Measurements from ENCODE around the gene N4BP3. TPM values are rescaled to one million over a fixed set of nuclear protein-coding genes. Genes with fewer than 3 reads are reported as not detected.

Gene N4BP3
- total RNA-seq, 1 donor from 2014 or later: 5.2 TPM

DNA sequence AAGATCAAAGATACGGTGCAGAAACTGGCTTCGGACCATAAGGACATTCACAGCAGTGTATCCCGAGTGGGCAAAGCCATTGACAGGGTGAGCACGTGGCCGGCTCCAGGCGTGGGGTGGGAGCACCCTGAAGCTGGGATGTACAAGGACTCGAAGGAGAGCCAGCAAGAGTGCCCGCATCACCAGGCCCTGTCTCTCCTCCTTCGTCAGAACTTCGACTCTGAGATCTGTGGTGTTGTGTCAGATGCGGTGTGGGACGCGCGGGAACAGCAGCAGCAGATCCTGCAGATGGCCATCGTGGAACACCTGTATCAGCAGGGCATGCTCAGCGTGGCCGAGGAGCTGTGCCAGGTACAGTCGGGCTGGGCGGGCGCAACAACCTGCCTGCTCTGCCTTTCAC is 29.3 kb downstream of the N4BP3 start:
- ATAC-seq: no peak
- H3K27me3 ChIP-seq: no peaks in the 10 kb centered on the region
- H3K9me3 ChIP-seq: no peaks in the 10 kb centered on the region
- no peak overlapping the region for H3K27ac ChIP-seq
- TF ChIP-seq, protein P1, sequence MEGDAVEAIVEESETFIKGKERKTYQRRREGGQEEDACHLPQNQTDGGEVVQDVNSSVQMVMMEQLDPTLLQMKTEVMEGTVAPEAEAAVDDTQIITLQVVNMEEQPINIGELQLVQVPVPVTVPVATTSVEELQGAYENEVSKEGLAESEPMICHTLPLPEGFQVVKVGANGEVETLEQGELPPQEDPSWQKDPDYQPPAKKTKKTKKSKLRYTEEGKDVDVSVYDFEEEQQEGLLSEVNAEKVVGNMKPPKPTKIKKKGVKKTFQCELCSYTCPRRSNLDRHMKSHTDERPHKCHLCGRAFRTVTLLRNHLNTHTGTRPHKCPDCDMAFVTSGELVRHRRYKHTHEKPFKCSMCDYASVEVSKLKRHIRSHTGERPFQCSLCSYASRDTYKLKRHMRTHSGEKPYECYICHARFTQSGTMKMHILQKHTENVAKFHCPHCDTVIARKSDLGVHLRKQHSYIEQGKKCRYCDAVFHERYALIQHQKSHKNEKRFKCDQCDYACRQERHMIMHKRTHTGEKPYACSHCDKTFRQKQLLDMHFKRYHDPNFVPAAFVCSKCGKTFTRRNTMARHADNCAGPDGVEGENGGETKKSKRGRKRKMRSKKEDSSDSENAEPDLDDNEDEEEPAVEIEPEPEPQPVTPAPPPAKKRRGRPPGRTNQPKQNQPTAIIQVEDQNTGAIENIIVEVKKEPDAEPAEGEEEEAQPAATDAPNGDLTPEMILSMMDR (IDR thresholded peaks at IDR 0.05): no peak
- H3K36me3 ChIP-seq: peaks cover 86% of the 10 kb centered on the region
- intact Hi-C loops (cut with DNase I): no loop called here
- no peak overlapping the region for H3K4me3 ChIP-seq
- H3K4me1 ChIP-seq: no peaks in the 10 kb centered on the region
- no peak for DNase-seq

DNA sequence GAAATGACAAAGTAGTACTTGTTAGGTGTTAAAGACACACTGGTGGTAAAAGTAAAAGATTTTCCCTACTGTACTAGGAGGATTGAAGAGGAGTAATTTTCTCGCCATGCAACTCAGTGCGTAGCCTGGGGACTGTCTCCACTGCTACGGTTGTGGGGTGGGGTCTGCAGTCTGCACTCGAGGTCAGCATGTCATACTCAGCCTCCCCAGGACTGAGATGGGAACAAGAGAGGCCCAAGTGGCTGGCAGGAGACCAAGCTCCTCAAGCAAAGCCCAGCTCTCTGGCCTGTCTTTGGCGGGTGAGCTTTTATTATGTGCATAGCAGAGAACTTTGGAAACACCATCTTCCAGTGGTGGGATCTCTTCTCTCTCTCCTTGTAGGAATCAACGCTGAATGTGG is 29.9 kb downstream of the N4BP3 start:
- H3K4me1 ChIP-seq: no peaks in the 10 kb centered on the region
- H3K4me3 ChIP-seq: no peak overlapping the region
- intact Hi-C loops (cut with DNase I): no loop called here
- ATAC-seq: no peak
- no peak for DNase-seq
- no peaks in the 10 kb centered on the region for H3K9me3 ChIP-seq
- peaks cover 86% of the 10 kb centered on the region for H3K36me3 ChIP-seq
- no peak overlapping the region for H3K27ac ChIP-seq
- no peaks in the 10 kb centered on the region for H3K27me3 ChIP-seq
- TF ChIP-seq, protein P1 (IDR thresholded peaks at IDR 0.05): no peak

- Histone ChIP-seq H3K36me3 (peaks cover 92% of the 10 kb centered on the region), H3K27ac (no peak overlapping the region), H3K4me3 (no peak overlapping the region), H3K27me3 (no peaks in the 10 kb centered on the region), H3K4me1 (no peaks in the 10 kb centered on the region), H3K9me3 (no peaks in the 10 kb centered on the region)
- DNase-seq: no peak
- ATAC-seq: peak; percentile 60
- TF ChIP-seq, protein P1 (IDR thresholded peaks at IDR 0.05): no peak
- intact Hi-C loops (cut with DNase I): no loop called here
Observed at GRCh38 chr5:178143901-178144300, 30.6 kb downstream of the N4BP3 start.

DNA sequence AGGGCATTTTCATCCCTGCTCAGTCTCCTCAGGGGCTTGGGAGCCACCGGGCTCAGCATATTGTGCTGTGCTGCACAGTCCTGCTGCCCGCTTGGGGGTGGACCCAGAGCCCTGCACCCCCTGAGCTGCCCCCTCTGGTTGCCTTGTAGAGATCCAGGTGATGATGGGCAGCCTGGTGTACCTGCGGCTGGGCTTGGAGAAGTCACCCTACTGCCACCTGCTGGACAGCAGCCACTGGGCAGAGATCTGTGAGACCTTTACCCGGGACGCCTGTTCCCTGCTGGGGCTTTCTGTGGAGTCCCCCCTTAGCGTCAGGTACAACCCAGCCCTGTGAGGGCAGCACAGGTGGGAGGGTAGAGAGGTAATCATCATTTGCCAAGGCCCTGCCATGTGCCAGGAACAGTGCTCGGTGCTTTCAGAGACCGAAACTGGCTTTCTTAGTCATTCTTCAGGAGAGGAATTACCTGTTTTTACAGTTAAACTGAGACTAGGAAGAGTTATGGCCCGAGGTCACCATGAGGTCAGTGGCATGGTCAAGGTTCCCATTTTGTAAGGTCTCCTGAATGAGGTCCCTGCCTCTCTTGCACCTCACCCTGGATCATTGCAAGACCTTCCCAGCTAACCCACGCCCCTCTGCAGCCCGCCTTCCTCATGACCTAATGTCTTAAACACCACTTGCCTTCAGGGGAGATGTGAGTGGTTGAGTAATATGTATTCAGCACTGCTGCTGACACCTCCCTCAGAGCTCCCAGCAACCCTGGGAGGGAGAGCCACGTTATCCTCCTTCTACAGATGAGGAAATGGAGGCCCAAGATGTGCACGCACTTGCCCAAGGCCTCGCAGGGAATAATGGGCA is 32.9 kb downstream of the N4BP3 start:
- H3K27me3 ChIP-seq: no peaks in the 10 kb centered on the region
- DNase-seq (peak; percentile 81), ATAC-seq (peak; percentile 78)
- H3K4me1 ChIP-seq: no peaks in the 10 kb centered on the region
- H3K36me3 ChIP-seq: peaks cover 97% of the 10 kb centered on the region
- H3K9me3 ChIP-seq: no peaks in the 10 kb centered on the region
- intact Hi-C loops (cut with DNase I): no loop called here
- H3K27ac ChIP-seq: no peak overlapping the region
- H3K4me3 ChIP-seq: no peak overlapping the region
- TF ChIP-seq, protein P1 (IDR thresholded peaks at IDR 0.05): peak; percentile 65

- DNase-seq: no peak
- H3K27me3 ChIP-seq: no peaks in the 10 kb centered on the region
- peaks cover 85% of the 10 kb centered on the region for H3K36me3 ChIP-seq
- H3K4me3 ChIP-seq: no peak overlapping the region
- no peaks in the 10 kb centered on the region for H3K9me3 ChIP-seq
- intact Hi-C loops (cut with DNase I): no loop called here
- TF ChIP-seq, protein P1 (IDR thresholded peaks at IDR 0.05): no peak
- H3K27ac ChIP-seq: no peak overlapping the region
- H3K4me1 ChIP-seq: peaks cover 2% of the 10 kb centered on the region
- ATAC-seq: no peak
Observed at GRCh38 chr5:178147406-178147805, 34.1 kb downstream of the N4BP3 start.

Data from upper lobe of right lung (tissue), 1 donor.